ENCODE data around the gene HADH.

HADH gene

GRCh38 chr4:107989162-107989536 is 540 bp upstream of the HADH start:
- no peaks in the 10 kb centered on the region for H3K9me3 ChIP-seq (ENCODE audit: control insufficient read depth, insufficient read depth, low read depth, low read length)
- no peaks in the 10 kb centered on the region for H3K36me3 ChIP-seq (ENCODE audit: control insufficient read depth in 2 of 2, insufficient read depth in 1 of 2, low read length in 2 of 2)
- H3K4me3 ChIP-seq (ENCODE audit: low read depth, low read length) = peak overlapping the region; percentile 36
- ChIA-PET CTCF (interaction anchor here (0.6 kb wide), 1 partner anchor 134 kb away, joined by 5 read pairs; no protein-coding TSS in a partner anchor), POLR2A (no interaction called here)
- peak overlapping the region; percentile 1; the same call in 1 of the 2 replicates for H3K27ac ChIP-seq (ENCODE audit: extremely low read depth, low read depth, low read length)
- peaks cover 11% of the 10 kb centered on the region for H3K4me1 ChIP-seq (ENCODE audit: control insufficient read depth, insufficient read depth, low read length)
- no peak for TF ChIP-seq ZNF366 (tag by site-specific recombination; conservative IDR thresholded peaks at IDR 0.05)
- TF ChIP-seq ZNF335 (tag by site-specific recombination; conservative IDR thresholded peaks at IDR 0.05) = 0 out of 2 replicates have a peak, but pooled peaks have one; percentile 26
- 0 out of 2 replicates have a peak, but pooled peaks have one; percentile 3 for TF ChIP-seq ATF2 (tag by site-specific recombination; IDR thresholded peaks at IDR 0.05; ENCODE audit: low read depth)
- no peak for TF ChIP-seq ZNF776 (tag by site-specific recombination; IDR thresholded peaks at IDR 0.05; ENCODE audit: borderline replicate concordance)

- no peak for TF ChIP-seq ZBTB1 (tag by site-specific recombination; IDR thresholded peaks at IDR 0.05)
- TF ChIP-seq ZNF132 (tag by site-specific recombination; IDR thresholded peaks at IDR 0.05; ENCODE audit: borderline replicate concordance) = no peak
- TF ChIP-seq ZNF629 (tag by site-specific recombination; IDR thresholded peaks at IDR 0.05) = no peak
- no peak for TF ChIP-seq ZNF544 (tag by site-specific recombination; IDR thresholded peaks at IDR 0.05)
- no peak for TF ChIP-seq ZNF394 (tag by site-specific recombination; IDR thresholded peaks at IDR 0.05; ENCODE audit: borderline replicate concordance)
- no peak for TF ChIP-seq PRDM10 (tag by site-specific recombination; IDR thresholded peaks at IDR 0.05)
- TF ChIP-seq ZNF221 (tag by site-specific recombination; IDR thresholded peaks at IDR 0.05; ENCODE audit: borderline replicate concordance) = no peak
- TF ChIP-seq ZNF776 (tag by site-specific recombination; IDR thresholded peaks at IDR 0.05; ENCODE audit: borderline replicate concordance) = no peak
- no peak for TF ChIP-seq ZNF692 (tag by site-specific recombination; IDR thresholded peaks at IDR 0.05)
- no peak for TF ChIP-seq ZSCAN4 (tag by site-specific recombination; IDR thresholded peaks at IDR 0.05)
- no peak for TF ChIP-seq ZFP69B (tag by site-specific recombination; IDR thresholded peaks at IDR 0.05)
- TF ChIP-seq ZNF677 (tag by site-specific recombination; IDR thresholded peaks at IDR 0.05) = no peak
- TF ChIP-seq YY1 (tag by site-specific recombination; IDR thresholded peaks at IDR 0.05) = no peak
- peaks cover 11% of the 10 kb centered on the region for H3K4me1 ChIP-seq (ENCODE audit: control insufficient read depth, insufficient read depth, low read length)
- ChIA-PET POLR2A (no interaction called here), CTCF (interaction anchor here (0.6 to 1.0 kb wide), 2 partner anchors 170 to 255 kb away, joined by 3 read pairs; no protein-coding TSS in a partner anchor)
- no peaks in the 10 kb centered on the region for H3K9me3 ChIP-seq (ENCODE audit: control insufficient read depth, insufficient read depth, low read depth, low read length)
- no peak overlapping the region for H3K27ac ChIP-seq (ENCODE audit: extremely low read depth, low read depth, low read length)
- H3K36me3 ChIP-seq (ENCODE audit: control insufficient read depth in 2 of 2, insufficient read depth in 1 of 2, low read length in 2 of 2) = peaks cover 0 to 6% of the 10 kb centered on the region in 2 experiments; a peak in 1 of 3 replicates
- H3K4me3 ChIP-seq (ENCODE audit: low read depth, low read length) = no peak overlapping the region
Measured at GRCh38 chr4:107991945-107992630, 2.4 kb downstream of the HADH start.
